TTC549 (cell line): ENCODE results near the gene SP4.

Source experiments
- FAIRE-seq: peaks from 2 replicates; lab custom pipeline; 2012; peaks lifted over from hg19 to GRCh38; lab: Jason Lieb, UNC

SP4 gene

GRCh38 chr7:21448974-21449373, 21.1 kb downstream of the SP4 start:
- FAIRE-seq = no peak

DNA sequence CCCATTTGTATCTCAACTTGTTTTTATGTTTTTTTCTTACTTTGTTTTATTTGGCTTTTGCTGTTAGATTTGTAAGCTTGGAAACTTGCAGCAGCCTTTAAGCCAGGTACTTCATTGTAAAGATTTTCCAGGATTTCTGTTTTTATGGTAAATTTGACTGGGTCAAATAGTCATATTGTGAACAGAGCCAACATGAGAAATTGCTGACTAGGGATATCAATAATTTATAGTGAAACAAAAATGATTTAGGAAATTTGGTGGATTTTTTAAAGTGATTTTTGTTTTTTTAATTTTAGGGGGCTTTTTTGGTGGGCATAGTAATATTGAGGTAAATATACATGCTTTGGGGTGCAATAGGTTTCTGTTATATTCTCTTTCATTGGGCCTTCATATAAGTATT, 22.2 kb downstream of the SP4 start:
- no peak for FAIRE-seq

- no peak for FAIRE-seq
Measured at GRCh38 chr7:21450941-21451340, 23.1 kb downstream of the SP4 start.

- FAIRE-seq = peak; percentile 11
Measured at GRCh38 chr7:21454182-21454581, 26.3 kb downstream of the SP4 start.

GRCh38 chr7:21454906-21455305, 27.0 kb downstream of the SP4 start:
- FAIRE-seq = no peak

GRCh38 chr7:21461282-21461681, 33.4 kb downstream of the SP4 start:
- no peak for FAIRE-seq

DNA sequence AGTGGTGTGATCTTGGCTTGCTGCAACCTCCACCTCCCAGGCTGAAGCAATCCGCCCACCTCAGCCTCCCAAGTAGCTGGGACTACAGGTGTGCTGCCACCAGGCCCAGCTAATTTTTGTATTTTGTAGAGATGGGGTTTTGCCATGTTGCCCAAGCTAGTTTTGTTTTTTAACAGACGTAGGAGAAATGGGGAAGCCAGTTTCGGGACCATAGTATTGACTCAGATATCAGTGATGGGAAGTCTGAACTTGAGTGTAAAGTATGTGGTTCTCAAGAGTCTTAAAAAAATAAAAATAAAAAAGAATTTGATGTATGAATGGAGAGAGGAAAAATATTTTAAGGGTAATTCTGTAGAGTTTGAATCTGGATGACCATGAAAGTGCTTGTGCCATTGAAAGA, 34.2 kb downstream of the SP4 start:
- no peak for FAIRE-seq

- FAIRE-seq = no peak
Measured at GRCh38 chr7:21463524-21463923, 35.6 kb downstream of the SP4 start.

DNA sequence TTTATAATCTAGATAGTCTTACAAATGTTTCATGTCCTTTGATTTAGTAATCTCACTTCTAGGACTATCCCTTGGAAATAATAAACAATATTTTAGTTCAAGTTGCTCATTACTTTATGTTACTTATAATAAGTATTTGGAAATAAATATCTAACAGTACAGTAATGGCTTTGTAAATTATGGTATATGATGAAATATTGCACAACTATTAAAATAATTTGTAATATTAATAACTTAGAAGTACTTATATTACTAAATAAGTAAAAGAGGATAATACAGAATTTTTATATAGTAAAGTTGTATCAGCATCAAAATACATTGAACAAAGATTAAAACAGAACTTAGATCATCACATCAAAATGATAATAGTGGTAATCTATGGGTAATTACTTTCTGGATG, 41.1 kb downstream of the SP4 start:
- FAIRE-seq = peak; percentile 22

GRCh38 chr7:21469894-21470293, 42.0 kb downstream of the SP4 start:
- no peak for FAIRE-seq

GRCh38 chr7:21472029-21472428, 44.1 kb downstream of the SP4 start:
- FAIRE-seq = no peak

GRCh38 chr7:21476429-21476828, 48.5 kb downstream of the SP4 start:
- FAIRE-seq = no peak

DNA sequence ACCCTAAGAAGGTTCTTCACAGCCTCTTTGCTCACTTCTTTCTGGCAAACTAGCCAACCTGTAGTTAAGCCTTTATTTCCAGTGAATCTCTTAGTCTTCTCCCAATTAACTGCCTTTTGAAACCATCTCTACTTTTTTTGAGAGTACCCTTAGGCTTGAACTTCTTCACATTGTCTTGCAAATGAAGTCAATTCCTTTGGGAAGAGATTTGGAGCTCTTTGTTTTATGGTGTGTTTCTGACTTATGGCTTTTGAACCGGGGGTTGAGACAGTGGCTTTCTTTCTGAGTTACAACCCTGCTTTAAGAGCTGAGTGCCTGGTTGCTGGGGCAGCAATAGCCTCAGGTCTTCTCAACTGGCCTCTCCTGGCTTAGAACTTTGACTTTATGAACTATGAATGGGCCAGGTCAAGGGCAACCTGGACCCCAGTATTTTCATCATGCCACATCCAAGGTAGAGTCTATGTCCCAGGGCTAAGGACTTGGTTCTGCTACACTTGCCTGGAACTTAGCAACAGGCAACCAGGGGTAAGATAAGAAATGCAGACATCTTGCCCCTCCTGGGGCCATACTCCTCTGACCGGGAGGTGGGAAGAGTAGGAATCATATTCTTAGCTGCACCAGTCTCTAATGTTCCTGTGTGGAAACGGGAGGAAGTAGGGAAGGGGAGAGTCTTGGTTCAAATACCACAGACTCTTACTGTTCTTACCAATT, 53.0 kb downstream of the SP4 start:
- no peak for FAIRE-seq

DNA sequence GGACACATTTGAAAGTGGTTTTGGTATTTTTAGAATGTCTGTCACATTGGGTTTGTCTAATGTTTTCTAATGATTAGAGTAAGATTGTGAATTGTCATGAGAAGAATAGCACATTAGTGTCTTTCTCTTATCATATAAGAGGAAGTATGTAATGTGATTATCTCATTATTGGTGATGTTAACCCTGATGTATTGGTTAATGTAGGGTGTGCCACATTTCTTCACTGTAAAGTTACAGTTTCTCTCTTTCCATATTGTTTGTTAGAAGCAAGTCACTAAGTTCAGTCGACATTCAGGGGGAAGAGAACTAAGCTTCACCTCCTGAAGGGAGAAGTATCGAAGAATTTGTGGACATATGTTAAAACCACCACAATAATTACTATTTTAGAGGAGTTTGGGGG, 58.6 kb downstream of the SP4 start:
- FAIRE-seq = no peak

GRCh38 chr7:21495731-21496130, 67.8 kb downstream of the SP4 start:
- FAIRE-seq = no peak

DNA sequence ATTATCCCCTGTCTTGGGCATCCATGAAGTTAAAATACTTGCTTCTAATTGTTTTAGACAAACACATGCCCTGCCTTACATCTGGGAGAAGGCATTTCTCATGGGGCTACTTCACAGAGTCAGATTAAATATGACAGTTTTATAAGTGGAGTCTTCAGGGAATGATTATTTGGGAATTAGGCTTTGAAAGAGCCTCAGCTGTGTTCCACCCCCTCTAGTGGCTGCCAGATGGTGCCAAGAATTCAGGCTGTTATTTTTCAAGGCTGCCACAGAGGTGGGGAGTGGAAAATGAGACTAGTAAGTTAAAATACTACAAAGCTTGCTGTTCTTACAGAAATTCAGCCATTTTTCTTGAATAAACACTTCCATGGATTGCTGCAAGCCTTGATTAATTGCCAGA, 69.2 kb downstream of the SP4 start:
- no peak for FAIRE-seq

DNA sequence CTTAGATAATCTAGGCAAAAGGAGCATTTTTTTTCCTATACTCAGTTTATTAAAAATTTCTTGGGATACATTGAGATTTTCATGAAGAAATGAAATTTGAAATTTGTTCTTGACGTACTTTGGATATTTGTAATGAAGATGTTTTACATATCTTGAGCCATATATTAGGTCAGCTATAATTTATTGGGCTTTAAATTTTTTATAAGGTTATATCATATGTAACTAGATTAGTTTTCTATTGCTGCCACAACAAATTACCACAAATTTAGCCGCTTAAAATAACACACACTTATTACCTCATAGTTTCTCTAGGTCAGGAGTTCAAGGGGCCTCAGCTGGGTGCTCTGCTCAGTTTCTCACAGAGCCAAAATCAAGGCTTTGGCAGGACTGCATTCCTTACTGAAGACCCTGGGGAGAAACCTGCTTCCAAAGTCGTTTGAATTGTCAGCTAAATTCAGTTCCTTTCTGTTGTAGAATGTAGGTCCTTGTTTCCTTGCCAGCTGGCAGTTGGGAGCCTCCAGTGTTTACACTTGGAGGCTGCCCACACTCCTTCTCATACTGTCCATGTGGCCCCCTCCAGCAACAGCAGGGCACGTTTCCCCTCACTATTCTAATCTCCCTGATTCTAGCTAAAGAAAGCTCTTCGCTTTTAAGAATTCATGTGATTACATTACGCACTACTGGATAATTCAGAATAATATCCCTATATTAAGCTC, 72.4 kb downstream of the SP4 start:
- no peak for FAIRE-seq

GRCh38 chr7:21504021-21504420, 76.1 kb downstream of the SP4 start:
- FAIRE-seq = no peak

DNA sequence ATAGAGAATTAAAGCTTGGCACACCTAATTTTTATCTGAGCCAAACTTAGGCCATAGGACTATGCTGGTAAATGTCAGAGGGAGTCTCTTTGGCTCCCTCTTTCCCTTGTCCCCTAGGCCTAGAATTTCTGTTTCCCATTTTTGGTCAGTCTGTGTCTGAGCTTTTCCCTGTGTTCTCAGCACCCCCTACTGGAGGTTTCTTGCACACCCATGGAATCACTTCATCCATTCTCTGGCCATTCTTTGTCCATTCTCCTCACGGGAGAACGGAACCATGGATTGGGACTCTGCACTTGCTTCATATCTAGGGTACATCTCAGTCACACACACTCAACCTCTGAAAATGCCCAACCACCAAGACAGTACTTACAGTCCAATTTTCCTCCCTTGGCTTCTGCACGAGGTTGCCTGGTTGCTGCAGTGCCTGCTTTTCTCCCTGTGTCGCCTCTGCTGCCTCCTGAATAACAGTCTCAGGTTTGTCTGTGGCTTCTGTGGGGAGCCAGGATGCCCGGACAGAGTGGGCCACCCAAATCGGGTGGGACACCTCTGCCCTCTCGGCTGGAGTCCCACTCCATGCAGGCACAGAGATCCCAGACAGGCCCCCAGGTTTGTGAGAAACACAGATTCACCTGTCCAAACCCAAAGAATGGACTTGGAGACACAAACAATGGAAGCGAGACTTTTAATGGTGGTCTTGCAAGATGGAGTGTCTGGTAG, 79.9 kb downstream of the SP4 start:
- no peak for FAIRE-seq

DNA sequence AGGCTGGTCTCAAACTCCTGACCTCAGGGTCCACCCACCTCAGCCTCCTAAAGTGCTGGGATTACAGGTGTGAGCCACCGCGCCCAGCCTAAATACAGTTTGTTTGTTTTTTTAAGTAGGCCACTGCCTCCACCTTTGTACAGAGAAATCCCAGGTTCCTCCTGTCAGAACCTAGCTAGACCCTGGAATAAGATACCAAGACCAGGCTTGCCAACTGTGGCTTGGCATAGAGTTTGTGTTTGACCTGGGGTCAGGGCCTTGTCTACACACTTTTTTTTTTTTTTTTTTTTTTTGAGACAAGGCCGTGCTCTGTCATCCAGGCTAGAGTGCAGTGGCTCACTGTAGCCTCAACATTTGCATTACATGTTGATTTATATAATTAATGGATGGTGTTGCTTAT, 80.7 kb downstream of the SP4 start:
- no peak for FAIRE-seq

DNA sequence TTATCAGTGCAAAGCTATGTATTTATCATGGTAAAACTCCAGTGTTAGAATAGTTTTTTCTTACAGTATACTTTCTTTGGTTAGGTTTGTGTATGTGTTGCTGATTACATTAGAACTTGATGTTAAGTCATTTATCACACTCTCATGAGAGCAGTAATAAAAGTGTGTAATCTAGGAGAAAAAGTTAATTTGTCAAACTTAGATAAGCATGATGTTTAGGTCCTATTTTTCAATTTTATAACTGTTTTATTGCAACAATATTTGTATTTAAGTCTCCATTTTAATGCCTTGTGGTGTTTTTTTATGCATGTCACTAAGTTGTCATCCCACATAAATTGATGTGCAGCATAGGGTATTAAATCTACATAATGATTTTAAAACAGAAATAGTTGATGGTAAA, 86.2 kb downstream of the SP4 start:
- FAIRE-seq = no peak

- no peak for FAIRE-seq
Measured at GRCh38 chr7:21524680-21525079, 96.8 kb downstream of the SP4 start.

- no peak for FAIRE-seq
Measured at GRCh38 chr7:21526007-21526406, 98.1 kb downstream of the SP4 start.

DNA sequence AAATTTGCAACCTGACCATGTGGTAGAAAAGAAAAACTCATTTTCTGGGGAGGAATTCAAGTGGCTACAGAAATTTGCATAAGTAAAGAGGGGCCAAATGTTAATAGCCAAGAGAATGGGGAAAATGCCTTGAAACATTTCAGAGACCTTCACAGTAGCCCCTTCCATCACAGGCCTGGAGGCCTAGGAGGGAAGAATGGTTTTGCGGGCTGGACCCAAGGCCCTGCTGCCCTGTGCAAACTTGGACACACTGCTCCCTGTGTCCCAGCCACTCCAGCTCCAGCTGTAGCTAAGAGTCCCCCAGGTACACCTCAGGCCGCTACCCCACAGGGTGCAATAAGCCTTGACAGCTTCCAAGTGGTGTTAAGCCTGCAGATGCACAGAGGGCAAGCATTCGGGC, 98.6 kb downstream of the SP4 start:
- no peak for FAIRE-seq
